Keratinocyte (primary cell): ENCODE data around the gene FKBP5.

Source experiments
- CTCF ChIP-seq, 3 experiments: IDR thresholded peaks in 1 of 3; conservative IDR thresholded peaks in 1 of 3; optimal IDR thresholded peaks in 1 of 3; 2 replicates in 2 of 3; 3 replicates in 1 of 3; pipeline versions ENCODE3 to v1.5.1; 2011; ENCODE audit warnings: low read length in 3 of 3, mild to moderate bottlenecking in 3 of 3, moderate library complexity in 2 of 3, control low read depth in 1 of 3, inconsistent platforms in 1 of 3; ENCODE audit not compliant: insufficient read depth in 2 of 3; ENCODE audit errors: extremely low read depth in 1 of 3
- EZH2 ChIP-seq: IDR thresholded peaks from one replicate; pipeline ENCODE4 v1.6.1; 2012; ENCODE audit warnings: inconsistent platforms, mild to moderate bottlenecking, low read length, moderate library complexity

- no peak for TF ChIP-seq CTCF (optimal IDR thresholded peaks at IDR 0.05 in 1 of 3, IDR thresholded peaks at IDR 0.05 in 1 of 3, conservative IDR thresholded peaks at IDR 0.05 in 1 of 3; ENCODE audit: extremely low read depth in 1 of 3, insufficient read depth in 2 of 3, low read length in 3 of 3)
- no peak for TF ChIP-seq EZH2
Measured at GRCh38 chr6:35648203-35648602, 40.5 kb downstream of the FKBP5 start.
